Memory B cell (primary cell): ENCODE measurements around the gene HYDIN.
"Not testable (repeated sequence)": the region's sequence is repeated elsewhere in the genome, so short reads cannot be mapped to it uniquely, and the experiment has no call there.

Source experiments
- ATAC-seq: fragments of 150-1000 bp; cut with Tn5 transposase; 2 replicates; pipeline ENCODE4 v1.10.0; 2021; ENCODE audit warnings: low read depth, mild to moderate bottlenecking, moderate library complexity
- DNase-seq, 2 donors: peaks; one replicate each; pipeline ENCODE4 v3.0.0; 2022; ENCODE audit warnings: low spot score in 2 of 2
- H3K27ac Mint-ChIP-seq: one replicate; pipeline ENCODE4 v1.8.0; 2022; ENCODE audit warnings: mild to moderate bottlenecking, moderate library complexity, mixed read lengths
- H3K27me3 Mint-ChIP-seq: one replicate; pipeline ENCODE4 v1.8.0; 2022; ENCODE audit warnings: mixed read lengths
- H3K36me3 Mint-ChIP-seq: one replicate; pipeline ENCODE4 v1.8.0; 2022; ENCODE audit warnings: mild to moderate bottlenecking, mixed read lengths
- H3K4me1 Mint-ChIP-seq: one replicate; pipeline ENCODE4 v1.8.0; 2022; ENCODE audit warnings: mixed read lengths
- H3K4me3 Mint-ChIP-seq: one replicate; pipeline ENCODE4 v1.8.0; 2022; ENCODE audit warnings: mild to moderate bottlenecking, moderate library complexity, mixed read lengths
- H3K9me3 Mint-ChIP-seq: one replicate; pipeline ENCODE4 v1.8.0; 2022; ENCODE audit warnings: mixed read lengths

The HYDIN gene

DNA sequence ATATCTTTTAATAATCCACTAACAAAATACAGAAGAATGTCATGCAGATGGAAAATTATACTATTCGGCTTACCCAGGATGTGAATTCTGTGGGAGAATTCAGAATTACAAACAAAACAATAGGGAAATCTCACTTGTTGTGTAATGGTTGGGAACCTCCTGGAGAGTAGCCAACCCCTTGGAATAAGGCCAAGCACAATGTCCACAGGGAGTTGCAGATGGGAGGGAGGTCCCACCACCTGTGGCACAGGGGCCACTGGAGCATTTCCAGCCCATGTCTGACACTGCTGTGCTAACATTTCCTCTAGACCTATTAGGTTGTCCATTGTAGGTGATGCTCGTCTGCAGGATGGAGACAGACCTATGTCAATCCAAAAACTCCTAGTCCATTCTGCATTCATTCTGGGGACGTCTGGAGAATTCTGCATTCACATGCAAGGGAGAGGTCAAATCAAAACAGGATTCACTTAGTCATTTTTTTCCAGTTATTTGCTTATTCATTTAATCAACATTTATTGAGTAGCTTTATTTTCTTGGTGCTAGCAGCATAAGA, 120.8 kb downstream of the HYDIN start:
- not testable (repeated sequence) for H3K36me3 Mint-ChIP-seq, H3K27me3 Mint-ChIP-seq, H3K4me3 Mint-ChIP-seq, H3K9me3 Mint-ChIP-seq, DNase-seq, ATAC-seq, H3K27ac Mint-ChIP-seq, H3K4me1 Mint-ChIP-seq

DNA sequence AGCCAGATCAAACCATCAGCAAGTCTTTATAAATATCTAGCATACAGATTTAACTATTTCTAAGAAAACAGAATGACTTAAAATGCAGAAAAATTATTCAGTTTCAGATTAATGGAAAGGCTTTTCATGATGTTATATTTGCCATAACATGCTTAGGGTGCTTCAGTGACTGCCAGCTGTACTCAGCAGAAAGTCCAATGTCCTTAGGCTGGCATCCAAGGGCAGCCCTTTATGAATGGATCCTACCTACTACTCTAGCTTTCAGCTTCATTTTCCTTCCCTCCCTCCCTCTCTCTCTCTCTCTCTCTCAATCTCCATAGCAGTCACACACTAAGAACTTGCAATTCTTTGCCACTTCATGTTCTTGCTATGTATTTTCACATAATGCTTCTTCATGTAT, 124.6 kb downstream of the HYDIN start:
- not testable (repeated sequence) for DNase-seq, H3K36me3 Mint-ChIP-seq, H3K4me1 Mint-ChIP-seq, H3K4me3 Mint-ChIP-seq, ATAC-seq, H3K27me3 Mint-ChIP-seq, H3K9me3 Mint-ChIP-seq, H3K27ac Mint-ChIP-seq

DNA sequence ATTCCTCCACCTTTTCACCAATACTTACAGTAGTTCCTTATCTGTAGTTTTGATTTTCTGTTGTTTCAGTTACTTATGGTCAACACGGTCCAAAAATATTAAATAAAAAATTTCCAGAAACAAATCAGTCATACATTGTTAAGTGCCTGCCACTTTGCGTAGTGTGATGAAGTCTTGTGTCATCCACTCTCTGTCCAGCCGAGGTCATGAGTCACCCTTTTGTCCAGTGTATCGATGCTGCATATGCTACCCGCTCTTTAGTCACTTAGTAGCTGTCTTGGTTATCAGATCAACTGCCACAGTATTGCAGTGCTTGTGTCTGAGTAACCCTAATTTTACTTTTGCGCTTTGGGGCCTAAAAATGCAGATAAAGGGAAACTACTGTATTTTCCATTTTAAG, 146.9 kb downstream of the HYDIN start:
- not testable (repeated sequence) for H3K4me1 Mint-ChIP-seq, ATAC-seq, DNase-seq, H3K36me3 Mint-ChIP-seq, H3K27me3 Mint-ChIP-seq, H3K27ac Mint-ChIP-seq, H3K4me3 Mint-ChIP-seq, H3K9me3 Mint-ChIP-seq

DNA sequence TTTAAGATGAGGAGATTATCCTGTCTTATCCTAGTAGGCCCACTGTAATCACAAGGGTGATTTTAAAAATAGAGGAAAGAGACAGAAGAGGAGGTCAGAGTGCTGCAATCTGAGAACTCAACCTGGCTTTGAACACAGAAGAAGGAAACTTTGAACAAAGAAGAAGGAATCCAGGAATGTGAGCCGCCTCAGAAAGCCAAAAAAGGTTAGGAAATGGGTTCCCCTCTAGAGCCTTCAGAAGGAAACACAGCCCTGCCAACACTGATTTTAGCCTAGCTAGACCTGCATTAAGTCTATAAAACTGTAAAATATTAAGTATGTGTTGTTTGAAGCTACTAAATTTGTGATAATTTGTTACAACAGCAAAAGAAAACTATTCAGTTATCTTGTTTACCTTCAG, 149.7 kb downstream of the HYDIN start:
- H3K27ac Mint-ChIP-seq, H3K4me1 Mint-ChIP-seq, H3K27me3 Mint-ChIP-seq, ATAC-seq, H3K9me3 Mint-ChIP-seq, H3K36me3 Mint-ChIP-seq, DNase-seq, H3K4me3 Mint-ChIP-seq: not testable (repeated sequence)

DNA sequence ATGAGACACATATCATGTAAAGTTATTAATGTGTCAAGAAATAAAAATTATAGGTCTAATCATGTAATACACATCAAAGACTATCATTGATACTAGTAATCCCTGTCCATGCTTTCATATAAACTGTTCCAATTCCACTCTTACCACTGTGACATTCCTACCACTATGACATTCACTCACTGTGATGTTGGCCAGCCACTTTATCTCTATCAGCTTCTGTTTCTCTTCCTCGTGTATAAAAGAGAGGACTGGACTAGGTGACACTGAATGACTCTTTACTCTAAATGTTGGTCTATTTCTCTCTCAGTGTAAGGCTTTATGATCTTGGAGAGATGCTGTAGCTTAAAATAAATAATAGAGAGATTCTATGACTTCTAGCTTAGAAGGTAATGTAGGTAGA, 150.3 kb downstream of the HYDIN start:
- H3K4me1 Mint-ChIP-seq, H3K36me3 Mint-ChIP-seq, H3K4me3 Mint-ChIP-seq, DNase-seq, H3K27ac Mint-ChIP-seq, ATAC-seq, H3K27me3 Mint-ChIP-seq, H3K9me3 Mint-ChIP-seq: not testable (repeated sequence)

DNA sequence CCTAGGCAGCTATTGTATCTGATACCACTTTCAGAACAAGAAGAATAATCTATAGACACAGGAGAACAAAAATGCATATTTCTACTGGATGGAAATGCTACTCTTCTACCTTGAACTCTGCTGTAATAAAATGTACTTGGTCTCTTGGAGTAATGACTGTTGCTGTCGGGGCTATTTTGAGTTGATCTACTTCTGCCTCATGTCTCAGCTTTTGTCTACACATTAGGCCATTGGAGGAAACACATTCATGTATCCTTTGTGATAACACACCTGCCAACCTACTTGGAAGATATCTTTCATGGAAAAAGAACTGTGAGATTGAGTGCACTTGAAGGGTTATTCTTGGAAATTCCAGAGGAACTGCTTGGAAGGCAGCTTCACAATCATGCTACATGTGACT, 159.9 kb downstream of the HYDIN start:
- H3K27me3 Mint-ChIP-seq, DNase-seq, ATAC-seq: not testable (repeated sequence)

DNA sequence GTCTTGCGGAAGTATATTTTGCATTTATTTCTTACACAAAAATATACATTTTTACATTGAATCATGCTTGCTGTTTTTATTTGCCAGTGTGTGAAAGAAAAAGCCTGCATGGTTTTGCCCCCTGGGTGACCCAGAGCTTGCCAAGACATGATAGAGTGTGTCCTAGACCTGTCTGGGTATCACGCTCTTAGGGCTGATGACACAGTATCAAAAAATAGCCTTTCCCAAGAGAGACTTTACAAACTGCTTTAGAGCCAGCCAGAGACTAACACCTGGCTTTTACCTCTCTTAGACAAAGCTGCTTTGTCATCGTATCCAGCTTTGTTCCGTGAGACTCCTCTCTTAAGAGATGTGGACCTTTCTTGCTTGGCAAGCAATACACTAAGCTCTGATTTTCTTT, 160.7 kb downstream of the HYDIN start:
- not testable (repeated sequence) for H3K9me3 Mint-ChIP-seq, H3K36me3 Mint-ChIP-seq, H3K4me3 Mint-ChIP-seq, H3K27ac Mint-ChIP-seq, H3K27me3 Mint-ChIP-seq, DNase-seq, ATAC-seq, H3K4me1 Mint-ChIP-seq

More for the DNA sequence above, 159.9 kb downstream of the HYDIN start:
- H3K9me3 Mint-ChIP-seq, H3K4me1 Mint-ChIP-seq, H3K36me3 Mint-ChIP-seq, H3K4me3 Mint-ChIP-seq, H3K27ac Mint-ChIP-seq: not testable (repeated sequence)

DNA sequence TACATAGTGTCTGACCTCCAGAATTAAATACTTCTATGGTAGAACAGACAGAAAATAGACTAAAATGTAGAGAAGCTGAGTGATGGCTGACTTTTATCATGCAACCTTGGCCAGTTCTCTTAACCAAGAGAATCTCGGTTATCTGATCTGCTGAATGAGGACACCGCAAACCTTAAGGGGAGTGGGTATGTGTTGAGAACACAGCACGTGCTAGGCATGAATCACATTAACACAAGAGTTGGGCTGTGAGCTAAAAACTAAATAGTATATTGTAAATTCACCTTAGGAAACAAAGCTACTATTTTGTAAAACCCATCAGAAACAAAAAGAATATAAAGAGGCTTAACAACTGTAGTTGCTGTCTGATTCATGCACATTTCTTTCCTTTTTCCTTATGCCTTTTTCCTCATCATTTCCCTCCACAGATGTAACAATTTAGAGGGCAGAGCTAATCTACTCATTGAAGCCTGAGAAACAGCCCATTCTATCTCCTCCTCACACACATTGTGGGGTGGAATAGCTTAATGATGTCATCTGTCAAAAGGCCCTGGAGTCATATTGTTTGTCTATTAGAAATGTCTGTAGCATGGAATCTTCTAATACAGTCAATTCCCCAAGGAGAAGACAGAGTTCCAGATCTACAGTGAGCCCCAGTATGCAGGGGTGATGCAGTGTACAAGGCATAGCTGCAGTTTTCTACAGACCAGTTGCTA, 176.5 kb downstream of the HYDIN start:
- not testable (repeated sequence) for DNase-seq, ATAC-seq, H3K27me3 Mint-ChIP-seq, H3K36me3 Mint-ChIP-seq, H3K4me1 Mint-ChIP-seq, H3K4me3 Mint-ChIP-seq, H3K9me3 Mint-ChIP-seq, H3K27ac Mint-ChIP-seq

DNA sequence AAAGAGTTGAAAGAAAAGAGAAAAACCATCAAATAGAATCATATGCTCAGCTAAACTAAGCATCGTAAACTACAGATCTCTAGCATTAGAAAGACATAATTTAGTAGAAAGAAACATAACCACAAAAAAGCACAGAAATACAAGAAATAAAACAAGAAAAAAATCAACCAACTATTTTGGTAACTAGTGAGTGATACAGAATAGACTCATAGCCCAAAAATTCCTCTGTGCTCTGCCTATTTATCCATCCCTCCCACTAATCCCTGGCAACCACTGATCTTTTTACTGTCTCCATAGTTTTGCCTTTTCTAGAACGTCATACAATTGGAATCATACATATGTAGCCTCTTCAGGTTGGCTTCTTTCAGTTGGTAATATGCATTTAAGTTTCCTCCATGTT, 180.2 kb downstream of the HYDIN start:
- H3K27me3 Mint-ChIP-seq, H3K9me3 Mint-ChIP-seq, H3K4me1 Mint-ChIP-seq, H3K36me3 Mint-ChIP-seq, H3K27ac Mint-ChIP-seq, H3K4me3 Mint-ChIP-seq, DNase-seq, ATAC-seq: not testable (repeated sequence)

DNA sequence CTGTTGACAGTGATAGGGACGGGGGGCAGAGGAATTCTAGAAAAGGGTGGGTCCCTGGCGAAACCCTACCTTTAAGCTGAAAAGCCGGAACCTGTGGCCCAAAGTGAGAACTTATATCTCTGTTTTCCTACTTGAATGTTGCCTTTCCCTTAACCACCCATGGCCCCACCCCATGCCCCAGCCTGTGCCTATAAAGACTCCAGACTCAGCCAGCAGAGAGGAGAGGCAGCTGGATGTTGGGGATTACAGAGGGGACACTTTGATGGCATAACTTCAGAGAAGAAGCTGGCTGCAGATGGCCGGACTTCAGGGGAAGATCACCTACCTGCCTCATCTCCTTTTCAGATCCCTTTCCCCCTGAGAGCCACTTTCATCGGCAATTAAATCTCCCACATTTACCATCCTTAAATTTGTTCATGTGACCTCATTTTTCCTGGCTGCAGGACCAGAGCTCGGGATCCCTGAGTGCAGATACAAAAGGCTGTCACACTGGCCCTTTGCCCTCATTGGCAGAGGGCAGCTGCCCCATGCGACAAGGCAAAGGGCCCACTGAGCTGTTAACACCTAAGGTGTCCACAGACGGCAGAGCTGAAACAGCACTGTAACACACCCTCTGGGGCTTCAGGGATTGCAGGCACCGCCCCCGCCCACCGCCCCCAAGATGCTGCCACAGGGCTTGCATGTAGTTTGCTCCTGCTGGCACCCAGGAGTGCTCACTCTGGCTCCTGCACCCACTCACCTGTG, 191.0 kb downstream of the HYDIN start:
- ATAC-seq, H3K9me3 Mint-ChIP-seq, H3K27ac Mint-ChIP-seq, DNase-seq, H3K4me3 Mint-ChIP-seq, H3K27me3 Mint-ChIP-seq, H3K4me1 Mint-ChIP-seq, H3K36me3 Mint-ChIP-seq: not testable (repeated sequence)

DNA sequence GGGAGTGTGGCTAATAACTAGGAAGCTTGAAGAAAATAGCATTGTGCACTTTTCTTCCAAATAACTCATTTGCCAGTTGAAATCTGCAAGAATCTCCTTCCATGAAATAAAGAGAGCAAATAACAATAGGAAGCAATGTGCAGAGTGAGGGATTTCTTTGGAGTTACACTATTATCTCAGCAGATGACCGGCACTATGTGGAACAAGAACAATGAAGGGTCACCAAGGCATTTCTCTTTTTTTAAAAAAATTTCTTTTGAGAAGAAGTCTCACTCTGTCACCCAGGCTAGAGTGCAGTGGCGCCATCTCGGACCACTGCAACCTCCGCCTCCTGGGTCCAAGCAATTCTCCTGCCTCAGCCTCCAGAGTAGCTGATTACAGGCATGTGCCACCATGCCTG, 192.1 kb downstream of the HYDIN start:
- H3K9me3 Mint-ChIP-seq, H3K4me3 Mint-ChIP-seq, H3K27me3 Mint-ChIP-seq, H3K4me1 Mint-ChIP-seq, H3K27ac Mint-ChIP-seq, ATAC-seq, DNase-seq, H3K36me3 Mint-ChIP-seq: not testable (repeated sequence)

DNA sequence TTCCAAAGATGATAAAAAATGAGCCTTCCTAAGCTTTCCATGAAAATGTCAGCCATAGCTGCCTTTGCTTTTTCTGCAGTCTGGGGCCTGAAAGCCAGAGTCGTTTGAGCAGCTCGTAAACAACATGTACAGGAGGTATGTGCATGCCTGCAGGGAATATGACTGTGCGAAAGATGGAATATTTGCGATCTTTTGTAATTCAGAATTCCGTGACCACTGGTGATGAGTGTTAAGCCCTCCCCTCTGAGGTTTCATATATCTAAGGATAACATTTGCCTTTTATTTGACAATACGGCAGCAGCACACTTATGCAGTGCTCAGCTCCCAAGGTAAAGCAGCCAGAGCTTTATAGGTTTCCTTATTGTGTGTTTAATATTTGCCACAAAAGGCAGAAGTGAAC, 192.5 kb downstream of the HYDIN start:
- not testable (repeated sequence) for DNase-seq, H3K36me3 Mint-ChIP-seq, H3K4me3 Mint-ChIP-seq, H3K4me1 Mint-ChIP-seq, H3K9me3 Mint-ChIP-seq, H3K27ac Mint-ChIP-seq, ATAC-seq, H3K27me3 Mint-ChIP-seq

DNA sequence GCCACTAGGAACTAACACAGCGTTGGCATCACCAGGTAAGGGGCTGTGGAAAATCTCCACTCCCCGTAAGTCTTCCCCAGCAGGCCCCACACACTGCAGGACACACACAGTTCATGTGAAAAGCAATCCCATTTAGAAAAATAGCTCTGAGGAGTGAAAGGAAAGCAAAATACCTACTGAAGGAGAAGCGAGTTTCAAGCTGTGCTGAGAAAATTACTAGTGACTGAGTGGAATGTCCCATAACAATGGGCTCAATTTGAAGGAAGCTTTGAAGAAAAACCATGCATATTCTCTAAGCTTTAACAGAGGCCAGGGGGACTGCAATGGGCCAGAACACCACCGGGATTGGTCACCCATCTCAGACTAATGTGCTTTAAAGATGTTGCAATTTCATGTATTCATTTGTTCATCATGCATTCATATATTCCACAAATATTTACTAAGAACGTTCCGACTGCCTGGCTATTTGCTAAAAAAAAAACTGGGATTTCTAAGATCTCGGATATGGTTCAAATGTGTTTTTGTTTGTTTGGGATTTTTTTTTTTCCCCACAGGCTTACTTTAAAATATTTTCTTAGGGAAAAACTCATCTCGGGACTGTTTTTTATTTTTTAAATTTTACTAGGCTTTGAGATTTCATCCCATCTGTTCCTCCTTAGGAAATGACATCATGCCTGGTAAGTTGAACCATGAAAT, 202.3 kb downstream of the HYDIN start:
- ATAC-seq, H3K9me3 Mint-ChIP-seq, H3K36me3 Mint-ChIP-seq, H3K4me1 Mint-ChIP-seq, H3K4me3 Mint-ChIP-seq, H3K27ac Mint-ChIP-seq, DNase-seq, H3K27me3 Mint-ChIP-seq: not testable (repeated sequence)

DNA sequence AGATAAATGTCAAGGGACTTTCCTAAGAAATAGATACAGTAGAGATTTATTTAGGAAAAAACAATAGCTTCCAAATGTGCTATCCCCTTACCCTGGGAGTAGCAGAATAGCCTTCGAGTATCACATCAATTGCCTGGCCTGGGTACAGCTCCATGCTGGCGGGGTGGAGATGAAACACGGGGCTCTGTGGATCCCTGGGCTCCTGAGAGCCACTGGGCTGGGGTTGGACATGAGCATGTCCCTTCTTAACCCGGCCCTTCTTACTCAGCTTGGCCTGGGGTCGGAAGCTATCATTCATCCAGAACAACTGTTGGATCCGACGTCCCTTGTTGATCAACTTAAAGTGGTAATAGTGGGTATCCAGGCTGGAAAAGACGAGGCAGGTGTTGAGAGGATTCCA, 203.0 kb downstream of the HYDIN start:
- not testable (repeated sequence) for H3K27me3 Mint-ChIP-seq, H3K9me3 Mint-ChIP-seq, H3K4me3 Mint-ChIP-seq, DNase-seq, H3K36me3 Mint-ChIP-seq, H3K27ac Mint-ChIP-seq, H3K4me1 Mint-ChIP-seq, ATAC-seq
